ENCODE measurements around the gene ABCC1. TPM values are rescaled to one million over a fixed set of nuclear protein-coding genes. Genes with fewer than 3 reads are reported as not detected.
"Not testable (repeated sequence)": the region's sequence is repeated elsewhere in the genome, so short reads cannot be mapped to it uniquely, and the experiment has no call there.

Gene ABCC1
- total RNA-seq, 1 donor from 2014 or later = 47.9 TPM

GRCh38 chr16:16159662-16160061, 210.2 kb downstream of the ABCC1 start:
- Mint-ChIP-seq H3K9me3 (ENCODE audit: low read depth) (peaks cover 25% of the 10 kb centered on the region), H3K36me3 (ENCODE audit: low read depth) (peaks cover 7% of the 10 kb centered on the region), H3K4me3 (ENCODE audit: unreplicated experiment) (no peak overlapping the region), H3K27me3 (ENCODE audit: low read depth) (peaks cover 6% of the 10 kb centered on the region), H3K27ac (ENCODE audit: unreplicated experiment) (no peak overlapping the region), H3K4me1 (ENCODE audit: low read depth) (no peaks in the 10 kb centered on the region)
- no peak for DNase-seq (ENCODE audit: low spot score)
- no peak for TF ChIP-seq CTCF (IDR thresholded peaks at IDR 0.05)

- no peak for DNase-seq (ENCODE audit: low spot score)
- H3K4me1 Mint-ChIP-seq (ENCODE audit: low read depth) = no peaks in the 10 kb centered on the region
- peaks cover 25% of the 10 kb centered on the region for H3K9me3 Mint-ChIP-seq (ENCODE audit: low read depth)
- peaks cover 7% of the 10 kb centered on the region for H3K36me3 Mint-ChIP-seq (ENCODE audit: low read depth)
- TF ChIP-seq CTCF (IDR thresholded peaks at IDR 0.05) = no peak
- peaks cover 6% of the 10 kb centered on the region for H3K27me3 Mint-ChIP-seq (ENCODE audit: low read depth)
- H3K27ac Mint-ChIP-seq (ENCODE audit: unreplicated experiment) = no peak overlapping the region
- H3K4me3 Mint-ChIP-seq (ENCODE audit: unreplicated experiment) = no peak overlapping the region
These were observed 211.9 kb downstream of the ABCC1 start for GRCh38 chr16:16161319-16161718.

- H3K4me1 Mint-ChIP-seq (ENCODE audit: low read depth); DNase-seq (ENCODE audit: low spot score); H3K4me3 Mint-ChIP-seq (ENCODE audit: unreplicated experiment); H3K27me3 Mint-ChIP-seq (ENCODE audit: low read depth); H3K27ac Mint-ChIP-seq (ENCODE audit: unreplicated experiment); H3K36me3 Mint-ChIP-seq (ENCODE audit: low read depth): not testable (repeated sequence)
- H3K9me3 Mint-ChIP-seq (ENCODE audit: low read depth) = peaks cover 25% of the 10 kb centered on the region
These were observed 212.4 kb downstream of the ABCC1 start for GRCh38 chr16:16161840-16162239.

- Mint-ChIP-seq H3K27me3 (ENCODE audit: low read depth) (peaks cover 6% of the 10 kb centered on the region), H3K27ac (ENCODE audit: unreplicated experiment) (no peak overlapping the region), H3K4me1 (ENCODE audit: low read depth) (no peaks in the 10 kb centered on the region), H3K36me3 (ENCODE audit: low read depth) (peaks cover 7% of the 10 kb centered on the region), H3K9me3 (ENCODE audit: low read depth) (peaks cover 22% of the 10 kb centered on the region), H3K4me3 (ENCODE audit: unreplicated experiment) (no peak overlapping the region)
- TF ChIP-seq CTCF (IDR thresholded peaks at IDR 0.05) = no peak
- DNase-seq (ENCODE audit: low spot score) = no peak
These were observed 213.2 kb downstream of the ABCC1 start for GRCh38 chr16:16162591-16162990.

GRCh38 chr16:16163109-16163508, 213.7 kb downstream of the ABCC1 start:
- TF ChIP-seq CTCF (IDR thresholded peaks at IDR 0.05) = no peak
- Mint-ChIP-seq H3K4me3 (ENCODE audit: unreplicated experiment) (no peak overlapping the region), H3K4me1 (ENCODE audit: low read depth) (no peaks in the 10 kb centered on the region), H3K27ac (ENCODE audit: unreplicated experiment) (no peak overlapping the region), H3K9me3 (ENCODE audit: low read depth) (peaks cover 20% of the 10 kb centered on the region), H3K27me3 (ENCODE audit: low read depth) (peaks cover 6% of the 10 kb centered on the region), H3K36me3 (ENCODE audit: low read depth) (peaks cover 7% of the 10 kb centered on the region)
- DNase-seq (ENCODE audit: low spot score) = no peak

- Mint-ChIP-seq H3K27me3 (ENCODE audit: low read depth) (peaks cover 6% of the 10 kb centered on the region), H3K36me3 (ENCODE audit: low read depth) (peaks cover 7% of the 10 kb centered on the region), H3K9me3 (ENCODE audit: low read depth) (peaks cover 16% of the 10 kb centered on the region), H3K27ac (ENCODE audit: unreplicated experiment) (no peak overlapping the region), H3K4me1 (ENCODE audit: low read depth) (no peaks in the 10 kb centered on the region), H3K4me3 (ENCODE audit: unreplicated experiment) (no peak overlapping the region)
- TF ChIP-seq CTCF (IDR thresholded peaks at IDR 0.05) = no peak
- no peak for DNase-seq (ENCODE audit: low spot score)
These were observed 214.2 kb downstream of the ABCC1 start for GRCh38 chr16:16163571-16163970.

All from chondrocyte (in vitro differentiated cells).